SK-N-SH (cell line): Measurements from ENCODE around the gene GPC5.

Source experiments
- CTCF ChIP-seq: fragments of 200-600 bp; sonication (generic); IDR thresholded peaks from 2 replicates; pipeline ENCODE4 v1.6.1; 2017; ENCODE audit warnings: antibody characterized with exemption, mild to moderate bottlenecking, moderate library complexity
- PBX3 ChIP-seq: IDR thresholded peaks from 2 replicates; pipeline ENCODE4; 2012
- RAD21 ChIP-seq: IDR thresholded peaks from 2 replicates; pipeline ENCODE4 v1.6.1; 2012; ENCODE audit warnings: mild to moderate bottlenecking, low read length

GRCh38 chr13:92743992-92744391 lies 1345.6 kb downstream of the GPC5 start:
- TF ChIP-seq PBX3 = no peak
- TF ChIP-seq CTCF = no peak
- no peak for TF ChIP-seq RAD21
